GM23338 (cell line): Measurements from ENCODE around the gene SERPINA1. TPM values are rescaled to one million over a fixed set of nuclear protein-coding genes. Genes with fewer than 3 reads are reported as not detected.

Experiments used
- ATAC-seq: fragments of 200-7000 bp; cut with Tn5 transposase; 3 replicates; pipeline ENCODE4 v1.9.1; 2020
- DNase-seq: peaks from one replicate; pipeline ENCODE4 v3.0.0-alpha.2; 2015; ENCODE audit warnings: low spot score
- H2AFZ ChIP-seq: fragments of 200-600 bp; sonication (generic); 2 replicates; pipeline ENCODE4 v1.8.0; 2016; ENCODE audit warnings: antibody characterized with exemption, mild to moderate bottlenecking, moderate library complexity
- H3F3A ChIP-seq: fragments of 200-600 bp; sonication (generic); replicated peaks from 2 replicates; pipeline ENCODE4 v1.8.0; 2017; ENCODE audit warnings: antibody characterized with exemption, mixed run types, low read depth
- H3K27ac ChIP-seq: fragments of 200-600 bp; sonication (generic); 2 replicates; pipeline ENCODE4 v1.6.1; 2016; ENCODE audit warnings: low read depth
- H3K27me3 ChIP-seq: fragments of 200-600 bp; sonication (generic); 2 replicates; pipeline ENCODE4 v1.8.0; 2016; ENCODE audit warnings: mild to moderate bottlenecking, mixed run types, moderate library complexity; ENCODE audit not compliant: insufficient read depth
- H3K36me3 ChIP-seq: fragments of 200-600 bp; sonication (generic); 2 replicates; pipeline ENCODE4 v1.8.0; 2016; ENCODE audit warnings: mild to moderate bottlenecking; ENCODE audit not compliant: insufficient read depth
- H3K4me1 ChIP-seq: fragments of 200-600 bp; sonication (generic); 2 replicates; pipeline ENCODE4 v1.8.0; 2016; ENCODE audit warnings: mild to moderate bottlenecking, moderate library complexity; ENCODE audit not compliant: insufficient read depth
- H3K4me2 ChIP-seq: fragments of 200-600 bp; sonication (generic); 2 replicates; pipeline ENCODE4 v1.7.1; 2017; ENCODE audit warnings: mixed run types
- H3K4me3 ChIP-seq: fragments of 200-600 bp; sonication (generic); 2 replicates; pipeline ENCODE4 v1.6.1; 2016; ENCODE audit warnings: mixed run types
- H3K79me2 ChIP-seq: fragments of 200-600 bp; sonication (generic); replicated peaks from 2 replicates; pipeline ENCODE4 v1.8.0; 2017; ENCODE audit warnings: mild to moderate bottlenecking; ENCODE audit not compliant: insufficient read depth
- H3K9me2 ChIP-seq: fragments of 200-600 bp; sonication (generic); 2 replicates; pipeline ENCODE4 v1.8.0; 2017; ENCODE audit not compliant: insufficient read depth
- H4K20me1 ChIP-seq: fragments of 200-600 bp; sonication (generic); replicated peaks from 2 replicates; pipeline ENCODE4 v1.8.0; 2017; ENCODE audit warnings: mild to moderate bottlenecking; ENCODE audit not compliant: insufficient read depth
- H3K27ac Mint-ChIP-seq: 2 replicates; pipeline ENCODE4 v1.8.0; 2020; ENCODE audit warnings: inconsistent platforms, mild to moderate bottlenecking, moderate library complexity, mixed read lengths
- H3K27me3 Mint-ChIP-seq: 3 replicates; pipeline ENCODE4 v1.8.0; 2022; ENCODE audit warnings: low read depth, mild to moderate bottlenecking, moderate library complexity, mixed read lengths, inconsistent platforms; ENCODE audit not compliant: insufficient read depth, poor library complexity
- H3K36me3 Mint-ChIP-seq: 3 replicates; pipeline ENCODE4 v1.8.0; 2021; ENCODE audit warnings: low read depth, mild to moderate bottlenecking, inconsistent platforms, moderate library complexity, mixed read lengths
- H3K4me1 Mint-ChIP-seq: 3 replicates; pipeline ENCODE4 v1.8.0; 2020; ENCODE audit warnings: mild to moderate bottlenecking, inconsistent platforms, mixed read lengths
- H3K4me3 Mint-ChIP-seq: 3 replicates; pipeline ENCODE4 v1.8.0; 2021; ENCODE audit warnings: moderate library complexity, mild to moderate bottlenecking, inconsistent platforms, mixed read lengths
- H3K9me3 Mint-ChIP-seq: 3 replicates; pipeline ENCODE4 v1.8.0; 2020; ENCODE audit warnings: moderate library complexity, mild to moderate bottlenecking, inconsistent platforms, mixed read lengths
- CREB1 ChIP-seq: fragments of 250-450 bp; sonication (Bioruptor Pico); IDR thresholded peaks from 2 replicates; pipeline ENCODE4 v1.5.0; 2020; ENCODE audit warnings: low read depth, mild to moderate bottlenecking, moderate library complexity
- CTCF ChIP-seq, 2 experiments: fragments of 200-600 bp in 1 of 2; sonication (generic) in 1 of 2; conservative IDR thresholded peaks; 2 replicates each; pipeline versions ENCODE4 v1.5.1 to v1.6.1; 2016 to 2017; ENCODE audit warnings: antibody characterized with exemption in 2 of 2, low read depth in 2 of 2, mild to moderate bottlenecking in 2 of 2, moderate library complexity in 1 of 2
- ETS1 ChIP-seq: IDR thresholded peaks from 2 replicates; pipeline ENCODE4 v1.6.1; 2016; ENCODE audit warnings: antibody characterized with exemption
- EZH2phosphoT487 ChIP-seq: fragments of 200-600 bp; sonication (generic); IDR thresholded peaks from one replicate; pipeline ENCODE4 v1.8.1; 2018; ENCODE audit warnings: antibody characterized with exemption; ENCODE audit not compliant: unreplicated experiment
- JUNB ChIP-seq: IDR thresholded peaks from one replicate; pipeline ENCODE4 v1.6.1; 2016; ENCODE audit warnings: antibody characterized with exemption; ENCODE audit not compliant: unreplicated experiment
- NANOG ChIP-seq: IDR thresholded peaks from 2 replicates; pipeline ENCODE4 v1.6.1; 2016; ENCODE audit warnings: antibody characterized with exemption, borderline replicate concordance
- POLR2AphosphoS5 ChIP-seq: IDR thresholded peaks from 2 replicates; pipeline ENCODE4 v1.6.1; 2016; ENCODE audit warnings: antibody characterized with exemption, low read depth
- REST ChIP-seq: IDR thresholded peaks from one replicate; pipeline ENCODE4 v1.6.1; 2018; ENCODE audit warnings: antibody characterized with exemption; ENCODE audit not compliant: unreplicated experiment
- STAT1 ChIP-seq: IDR thresholded peaks from one replicate; pipeline ENCODE4 v1.6.1; 2016; ENCODE audit warnings: antibody characterized with exemption; ENCODE audit not compliant: unreplicated experiment
- ZNF114 ChIP-seq: fragments of 250-450 bp; sonication (Bioruptor Pico); IDR thresholded peaks from 2 replicates; pipeline ENCODE4 v1.5.0; 2020; ENCODE audit warnings: mild to moderate bottlenecking, moderate library complexity
- ZNF331 ChIP-seq: fragments of 250-450 bp; sonication (Bioruptor Pico); IDR thresholded peaks from 2 replicates; pipeline ENCODE4 v1.5.0; 2020; ENCODE audit warnings: low read depth, mild to moderate bottlenecking, moderate library complexity
- ZNF462 ChIP-seq: fragments of 250-450 bp; sonication (Bioruptor Pico); IDR thresholded peaks from 2 replicates; pipeline ENCODE4 v1.5.0; 2020; ENCODE audit warnings: mild to moderate bottlenecking, moderate library complexity
- polyA plus RNA-seq: library from polyadenylated mRNA; unstranded; fragments of >200 nt; fragmentation: Nextera tagmentation; extraction: Ambion mirVana; gene quantifications from 2 replicates; pipeline ENCODE4 v1.2.1, GENCODE V29; 2016
- total RNA-seq: library from RNA; depleted of rRNA; stranded (reverse); fragments of >200 nt; shearing (Covaris generic); gene quantifications from 2 replicates; pipeline ENCODE4 v1.2.3, GENCODE V29; 2014

SERPINA1 gene
- total and polyA plus RNA-seq, 2 experiments from 2014 or later = not detected

GRCh38 chr14:94345344-94346064, 42.9 kb downstream of the SERPINA1 start (continued):
- TF ChIP-seq EZH2phosphoT487 (no peak), JUNB (no peak)

GRCh38 chr14:94344389-94344788, 44.0 kb downstream of the SERPINA1 start:
- H3K36me3 Mint-ChIP-seq = no peaks in the 10 kb centered on the region
- Histone ChIP-seq H3K4me3 (no peak overlapping the region), H3K4me1 (no peaks in the 10 kb centered on the region), H3K27me3 (no peaks in the 10 kb centered on the region), H3K79me2 (no peaks in the 10 kb centered on the region), H2AFZ (no peak overlapping the region), H3K27ac (no peak overlapping the region), H3K9me2 (no peaks in the 10 kb centered on the region), H3F3A (no peaks in the 10 kb centered on the region), H4K20me1 (no peaks in the 10 kb centered on the region), H3K4me2 (no peak overlapping the region), H3K36me3 (no peaks in the 10 kb centered on the region)
- ATAC-seq = no peak
- H3K4me3 Mint-ChIP-seq = no peak overlapping the region
- no peak for DNase-seq
- no peaks in the 10 kb centered on the region for H3K9me3 Mint-ChIP-seq
- TF ChIP-seq CREB1 (CRISPR knock-in tag) (no peak), REST (no peak), POLR2AphosphoS5 (no peak), JUNB (no peak), EZH2phosphoT487 (no peak), CTCF (conservative IDR thresholded peaks at IDR 0.05; ENCODE audit: low read depth in 2 of 2) (no peak), ZNF331 (CRISPR knock-in tag) (no peak), ZNF114 (CRISPR knock-in tag) (no peak), ETS1 (no peak), STAT1 (no peak), ZNF462 (no peak), NANOG (no peak)
- no peaks in the 10 kb centered on the region for H3K4me1 Mint-ChIP-seq
- H3K27ac Mint-ChIP-seq = no peak overlapping the region
- no peaks in the 10 kb centered on the region for H3K27me3 Mint-ChIP-seq
